ENCODE data around the gene ABCA6.
"Not testable (repeated sequence)": the region's sequence is repeated elsewhere in the genome, so short reads cannot be mapped to it uniquely, and the experiment has no call there.

Gene ABCA6, protein sequence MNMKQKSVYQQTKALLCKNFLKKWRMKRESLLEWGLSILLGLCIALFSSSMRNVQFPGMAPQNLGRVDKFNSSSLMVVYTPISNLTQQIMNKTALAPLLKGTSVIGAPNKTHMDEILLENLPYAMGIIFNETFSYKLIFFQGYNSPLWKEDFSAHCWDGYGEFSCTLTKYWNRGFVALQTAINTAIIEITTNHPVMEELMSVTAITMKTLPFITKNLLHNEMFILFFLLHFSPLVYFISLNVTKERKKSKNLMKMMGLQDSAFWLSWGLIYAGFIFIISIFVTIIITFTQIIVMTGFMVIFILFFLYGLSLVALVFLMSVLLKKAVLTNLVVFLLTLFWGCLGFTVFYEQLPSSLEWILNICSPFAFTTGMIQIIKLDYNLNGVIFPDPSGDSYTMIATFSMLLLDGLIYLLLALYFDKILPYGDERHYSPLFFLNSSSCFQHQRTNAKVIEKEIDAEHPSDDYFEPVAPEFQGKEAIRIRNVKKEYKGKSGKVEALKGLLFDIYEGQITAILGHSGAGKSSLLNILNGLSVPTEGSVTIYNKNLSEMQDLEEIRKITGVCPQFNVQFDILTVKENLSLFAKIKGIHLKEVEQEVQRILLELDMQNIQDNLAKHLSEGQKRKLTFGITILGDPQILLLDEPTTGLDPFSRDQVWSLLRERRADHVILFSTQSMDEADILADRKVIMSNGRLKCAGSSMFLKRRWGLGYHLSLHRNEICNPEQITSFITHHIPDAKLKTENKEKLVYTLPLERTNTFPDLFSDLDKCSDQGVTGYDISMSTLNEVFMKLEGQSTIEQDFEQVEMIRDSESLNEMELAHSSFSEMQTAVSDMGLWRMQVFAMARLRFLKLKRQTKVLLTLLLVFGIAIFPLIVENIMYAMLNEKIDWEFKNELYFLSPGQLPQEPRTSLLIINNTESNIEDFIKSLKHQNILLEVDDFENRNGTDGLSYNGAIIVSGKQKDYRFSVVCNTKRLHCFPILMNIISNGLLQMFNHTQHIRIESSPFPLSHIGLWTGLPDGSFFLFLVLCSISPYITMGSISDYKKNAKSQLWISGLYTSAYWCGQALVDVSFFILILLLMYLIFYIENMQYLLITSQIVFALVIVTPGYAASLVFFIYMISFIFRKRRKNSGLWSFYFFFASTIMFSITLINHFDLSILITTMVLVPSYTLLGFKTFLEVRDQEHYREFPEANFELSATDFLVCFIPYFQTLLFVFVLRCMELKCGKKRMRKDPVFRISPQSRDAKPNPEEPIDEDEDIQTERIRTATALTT (N-terminal part only)

DNA sequence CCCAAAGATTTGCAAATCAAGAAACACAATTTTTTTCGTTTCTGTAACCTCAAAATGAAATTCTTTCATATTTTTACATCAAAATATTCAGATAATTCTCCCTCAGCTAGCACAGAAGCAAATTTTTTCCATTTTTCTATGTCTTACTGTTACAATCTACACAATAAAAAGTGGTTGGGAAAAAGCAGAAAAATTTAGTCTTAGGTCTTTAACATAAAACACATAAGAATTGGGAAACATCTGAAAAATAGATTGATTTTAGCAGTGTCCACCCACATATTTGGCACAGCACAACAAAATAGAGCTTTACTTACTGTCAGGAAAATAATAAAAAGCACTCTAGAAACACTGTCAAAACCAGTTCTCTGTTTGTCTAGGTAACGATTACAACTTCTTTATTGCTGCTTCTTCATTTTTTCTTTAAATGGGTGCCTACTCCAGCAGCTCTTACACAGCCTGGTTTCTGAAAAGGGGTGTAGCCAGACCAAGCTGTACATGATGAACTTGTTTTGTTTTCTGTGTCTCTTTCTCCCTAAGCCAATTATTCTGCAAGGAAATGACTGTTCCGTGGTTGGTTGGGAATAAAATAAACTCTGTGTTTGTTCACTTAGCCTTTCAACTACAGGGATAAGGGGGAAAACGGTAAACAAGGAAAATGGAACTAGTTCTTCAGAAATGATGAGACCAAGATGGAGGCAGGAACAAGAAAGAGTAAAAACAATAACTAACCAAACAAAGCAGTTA, at the start of gene ABCA6:
Gene ABCA6 (minus strand): TSS at position 465 of the 744 bp plus-strand sequence. CDS start 1,192 bp downstream, outside the sequence.
- no peak for DNase-seq
- intact Hi-C loops (cut with DNase I), result no loop called here

DNA sequence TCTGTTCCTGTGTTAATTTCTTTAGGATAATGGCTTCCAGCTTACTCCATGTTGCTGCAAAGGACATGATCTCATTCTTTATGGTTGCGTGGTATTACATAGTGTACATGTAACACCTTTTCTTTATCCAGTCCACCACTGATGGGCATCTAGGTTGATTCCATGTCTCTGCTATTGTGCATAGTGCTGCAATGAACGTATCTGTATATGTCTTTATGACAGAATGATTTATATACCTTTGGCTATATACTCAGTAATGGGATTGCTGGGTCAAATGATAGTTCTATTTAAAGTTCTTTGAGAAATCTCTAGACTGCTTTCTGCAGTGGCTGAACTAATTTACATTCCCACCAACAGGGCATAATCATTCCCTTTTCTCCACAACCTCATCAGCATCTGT, 47.1 kb upstream of the ABCA6 start:
- intact Hi-C loops (cut with DNase I), result no loop called here
- no peak for DNase-seq

DNA sequence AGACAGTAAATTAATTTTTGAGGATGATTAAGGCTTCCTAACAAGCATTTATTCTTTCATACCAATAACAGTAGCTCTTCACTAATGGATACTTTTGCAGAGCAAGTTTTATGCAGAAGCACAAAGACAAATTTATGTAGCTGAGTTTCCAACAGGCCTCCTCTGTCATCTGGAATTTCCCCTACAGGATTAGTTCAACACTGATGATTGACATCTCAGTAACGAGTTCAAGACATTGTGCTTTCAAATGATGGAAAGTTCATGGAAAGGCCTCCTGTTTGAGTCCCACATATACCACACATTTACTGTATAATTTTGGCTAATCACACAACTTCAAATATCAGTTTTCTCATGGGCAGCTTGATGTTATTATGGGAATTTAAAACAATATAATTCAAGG, 46.4 kb upstream of the ABCA6 start:
- intact Hi-C loops (cut with DNase I), result no loop called here

DNA sequence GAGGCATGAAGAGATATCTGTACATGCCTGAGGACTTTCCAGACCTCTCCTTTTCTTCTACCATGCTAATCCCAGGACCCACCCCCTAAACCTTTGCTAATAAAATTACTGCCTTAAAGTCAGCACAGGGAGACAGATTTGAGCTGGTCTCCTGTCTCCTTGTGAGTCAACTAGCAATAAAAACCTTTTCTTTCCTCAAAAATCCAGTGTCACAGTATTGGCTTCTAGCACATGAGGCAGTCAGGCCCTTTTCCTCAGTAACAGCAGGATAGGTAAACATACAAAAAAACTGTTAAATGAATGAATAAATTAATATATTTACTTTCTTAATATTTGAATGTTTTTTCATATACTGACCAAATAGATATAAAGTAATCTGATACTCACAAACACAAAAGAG, 45.6 kb upstream of the ABCA6 start:
- no peak for DNase-seq
- intact Hi-C loops (cut with DNase I), result no loop called here

More for the DNA sequence above, 46.4 kb upstream of the ABCA6 start:
- no peak for DNase-seq

DNA sequence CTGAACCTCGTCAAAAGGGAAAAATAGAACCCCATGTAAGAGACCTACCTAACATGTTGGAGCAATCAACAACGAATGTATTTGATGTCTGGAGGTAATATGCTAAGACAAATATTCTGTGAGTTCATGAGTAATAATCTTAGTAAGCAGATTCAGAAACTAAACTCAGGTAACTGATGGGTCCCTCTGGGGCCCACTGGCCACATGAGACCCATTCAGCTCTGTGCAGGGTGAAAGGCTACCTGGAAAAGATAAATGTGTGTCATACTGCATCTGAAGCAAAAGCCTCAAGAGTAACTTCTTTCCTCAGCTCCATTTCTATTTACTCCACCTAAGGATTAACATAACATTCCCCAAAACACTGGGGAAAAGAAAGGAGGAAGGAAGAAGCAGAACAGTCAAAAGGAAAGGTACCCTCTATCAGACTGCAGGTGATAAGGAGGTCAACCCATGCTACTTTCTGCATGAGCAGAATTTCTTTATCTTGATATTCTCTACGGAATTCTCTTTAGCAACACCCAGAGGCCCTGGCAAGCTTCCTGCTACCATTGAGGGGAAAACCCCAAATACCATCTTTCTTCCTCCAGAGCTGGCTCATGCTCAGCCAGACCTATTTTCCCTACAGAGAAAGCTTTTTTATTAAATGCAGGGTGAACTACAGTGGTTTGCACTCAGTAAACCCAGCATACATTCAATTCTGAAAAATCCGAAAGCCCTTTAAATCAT, 37.7 kb upstream of the ABCA6 start:
- no peak for DNase-seq
- intact Hi-C loops (cut with DNase I), result no loop called here

DNA sequence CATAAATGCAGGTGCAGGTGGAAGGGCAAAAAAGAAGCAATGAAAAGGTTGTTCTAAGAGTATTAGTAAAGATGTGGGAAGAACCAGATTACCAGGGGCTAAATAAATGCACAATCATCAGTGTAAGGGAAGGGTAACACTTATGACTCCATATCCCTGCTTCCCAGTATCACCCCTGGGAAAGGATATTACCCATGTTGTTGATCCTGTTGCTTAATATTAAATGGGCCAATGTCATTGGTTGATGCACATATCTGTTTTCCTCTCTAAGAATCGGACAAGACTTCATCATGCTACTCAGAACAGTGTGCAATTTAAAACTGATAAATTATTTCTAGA, 34.7 kb upstream of the ABCA6 start:
- intact Hi-C loops (cut with DNase I), result no loop called here
- DNase-seq, result no peak

DNA sequence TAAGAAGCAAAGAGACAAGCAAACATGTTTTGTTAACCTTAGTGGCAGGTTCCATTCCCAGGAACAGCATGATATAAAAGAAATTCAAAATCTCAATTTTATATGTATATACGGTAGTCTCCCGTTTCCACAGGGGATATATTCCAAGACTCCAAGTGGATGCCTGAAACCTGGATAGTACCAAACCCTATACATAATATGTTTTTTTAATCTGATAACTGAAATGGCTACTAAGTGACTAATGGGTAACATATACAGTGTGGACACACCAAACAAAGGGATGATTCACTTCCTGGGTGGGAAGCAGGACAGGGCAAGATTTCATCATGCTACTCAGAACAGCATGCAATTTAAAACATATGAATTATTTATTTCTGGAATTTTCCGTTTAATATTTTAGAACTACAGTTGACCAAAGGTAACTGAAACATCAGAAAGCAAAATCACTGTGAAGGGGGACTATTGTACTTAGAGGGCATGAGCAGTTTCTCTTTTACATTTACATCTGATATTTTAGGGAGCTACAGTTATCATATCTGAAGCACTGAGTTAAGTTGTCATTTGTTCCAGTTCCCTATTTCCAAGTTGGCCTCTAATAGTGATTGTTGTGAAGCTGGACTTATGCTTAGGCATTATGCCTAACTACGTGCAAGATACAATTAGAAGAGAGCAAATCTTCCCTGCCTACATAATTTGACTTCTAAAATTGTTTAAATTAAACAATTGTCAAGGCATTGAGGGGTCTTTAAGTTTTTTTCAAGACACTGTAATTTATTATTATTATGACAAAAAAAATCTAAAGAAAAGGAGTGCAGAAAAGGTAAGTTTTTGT, 34.1 kb upstream of the ABCA6 start:
- intact Hi-C loops (cut with DNase I), result no loop called here
- no peak for DNase-seq

DNA sequence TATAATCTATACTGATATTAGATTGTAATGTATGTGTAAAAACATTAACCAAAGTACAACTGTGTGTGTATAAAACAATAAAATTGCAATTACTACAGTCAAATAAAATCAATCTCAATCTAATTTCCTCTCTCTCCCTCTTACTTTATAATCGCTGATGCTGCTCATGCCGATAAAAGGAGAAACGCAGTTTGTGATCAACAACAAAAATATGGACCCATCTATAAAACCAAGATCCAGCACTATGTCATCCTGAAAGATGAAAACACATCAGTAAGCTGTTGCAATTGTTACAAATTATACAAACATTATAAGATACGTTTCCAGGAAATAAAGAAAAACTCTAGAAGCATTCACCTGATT, 33.5 kb upstream of the ABCA6 start:
- intact Hi-C loops (cut with DNase I), result no loop called here
- no peak for DNase-seq

DNA sequence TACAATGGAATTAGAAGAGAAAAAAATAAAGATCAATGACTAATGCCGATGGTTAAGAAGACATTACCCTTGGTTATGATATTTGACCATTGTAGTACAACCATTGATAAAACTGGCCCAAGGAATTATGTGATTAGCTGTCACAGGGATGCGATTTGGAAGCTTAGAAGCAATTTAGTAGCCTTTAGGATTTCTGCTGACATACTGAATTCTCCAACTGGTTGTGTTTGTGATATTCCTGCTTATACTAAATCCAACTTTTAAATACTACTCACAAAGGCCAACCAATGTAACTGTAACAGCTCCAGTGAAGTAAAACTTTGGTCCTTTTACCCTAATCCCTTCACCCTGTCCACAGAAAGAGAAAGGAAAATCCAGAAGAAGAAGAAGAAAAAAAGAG, 31.4 kb upstream of the ABCA6 start:
- intact Hi-C loops (cut with DNase I), result no loop called here

DNA sequence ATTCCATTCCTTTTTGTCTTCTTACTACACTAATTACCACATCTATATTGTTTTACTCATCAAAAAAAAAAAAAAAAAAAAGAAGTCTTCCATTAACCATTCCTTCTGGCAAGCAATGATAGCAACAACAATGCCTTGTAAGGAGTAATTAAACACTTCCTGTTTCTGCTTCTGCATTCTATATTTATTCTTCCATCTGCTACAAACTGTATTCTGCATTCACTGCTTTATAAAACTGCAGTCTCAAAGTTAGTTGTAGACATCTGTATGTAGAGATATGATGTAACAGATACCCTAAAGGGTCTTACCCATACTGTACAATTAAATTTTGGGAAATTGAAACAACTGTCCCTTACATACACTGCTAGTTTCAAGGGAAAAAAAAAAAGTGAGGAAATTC, 28.7 kb upstream of the ABCA6 start:
- intact Hi-C loops (cut with DNase I), result no loop called here
- DNase-seq, result no peak

More for the DNA sequence above, 31.4 kb upstream of the ABCA6 start:
- no peak for DNase-seq

DNA sequence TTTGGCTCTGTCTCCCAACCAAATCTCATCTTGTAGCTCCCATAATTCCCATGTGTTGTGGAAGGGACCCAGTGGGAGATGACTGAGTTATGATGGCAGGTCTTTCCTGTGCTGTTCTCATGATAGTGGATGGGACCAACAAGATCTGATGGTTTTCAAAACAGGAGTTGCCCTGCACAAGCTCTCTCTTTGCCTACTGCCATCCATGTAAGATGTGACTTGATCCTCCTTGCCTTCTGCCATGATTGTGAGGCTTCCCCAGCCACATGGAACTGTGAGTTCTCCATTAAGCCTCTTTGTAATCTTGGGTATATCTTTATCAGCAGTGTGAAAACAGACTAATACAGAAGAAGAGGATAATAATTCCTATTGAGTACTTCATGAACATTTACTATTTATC, 26.9 kb upstream of the ABCA6 start:
- intact Hi-C loops (cut with DNase I); DNase-seq: not testable (repeated sequence)

DNA sequence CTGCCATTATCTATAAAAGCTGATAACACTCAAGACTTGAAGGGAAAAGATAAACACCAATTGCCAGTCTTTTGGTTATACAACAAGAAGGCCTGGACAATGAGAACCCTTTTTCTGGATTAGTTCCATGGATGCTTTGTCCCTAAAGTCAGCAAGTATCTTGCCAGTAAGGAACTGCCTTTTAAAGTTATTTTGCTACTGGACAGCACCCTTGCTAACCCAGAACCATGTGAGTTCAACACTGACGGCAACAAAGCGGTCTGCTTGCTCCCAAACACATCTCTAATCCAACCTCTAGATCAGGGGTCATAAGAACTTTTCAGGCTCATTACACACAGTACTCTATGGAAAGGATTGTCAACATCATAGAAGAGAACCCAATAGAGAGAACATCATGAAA, 25.3 kb upstream of the ABCA6 start:
- no peak for DNase-seq
- intact Hi-C loops (cut with DNase I), result no loop called here

DNA sequence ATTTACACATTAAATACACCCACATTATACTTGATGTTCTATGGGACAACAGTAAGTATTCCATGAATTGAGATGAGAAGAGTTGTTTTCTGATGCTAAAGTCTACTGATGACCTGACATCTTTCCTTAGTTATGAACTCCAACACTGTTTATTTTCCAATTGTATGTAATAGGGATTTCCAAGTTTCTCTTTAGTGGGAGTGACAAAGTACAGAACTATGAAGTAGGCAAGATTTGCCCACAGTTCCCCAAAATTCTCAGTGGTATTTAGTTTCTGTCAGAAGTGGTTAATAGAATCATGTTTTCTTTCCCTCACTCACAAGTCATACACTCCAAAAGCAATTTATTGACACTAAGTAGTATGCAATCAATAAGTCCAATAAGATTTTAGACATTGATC, 22.5 kb upstream of the ABCA6 start:
- intact Hi-C loops (cut with DNase I), result no loop called here

DNA sequence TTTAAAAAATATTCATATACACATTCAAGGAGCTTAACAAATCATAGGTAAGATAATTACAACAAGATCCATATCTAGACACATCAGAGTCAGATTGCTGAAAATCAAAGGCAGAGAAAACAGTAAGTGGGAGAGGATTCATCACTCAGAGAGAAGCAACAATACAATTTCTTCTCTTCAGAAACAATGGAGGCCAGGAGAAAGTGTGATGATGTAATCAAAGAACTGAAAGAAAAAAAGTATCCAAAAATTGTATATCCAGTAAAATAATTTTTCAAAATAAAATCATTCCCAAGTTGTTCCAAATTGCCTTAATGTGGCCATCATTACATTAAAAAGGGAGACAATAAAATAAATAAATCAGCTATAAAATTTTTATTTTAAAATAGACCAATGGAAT, 17.7 kb upstream of the ABCA6 start:
- intact Hi-C loops (cut with DNase I), result no loop called here
- DNase-seq, result no peak

More for the DNA sequence above, 22.5 kb upstream of the ABCA6 start:
- no peak for DNase-seq

DNA sequence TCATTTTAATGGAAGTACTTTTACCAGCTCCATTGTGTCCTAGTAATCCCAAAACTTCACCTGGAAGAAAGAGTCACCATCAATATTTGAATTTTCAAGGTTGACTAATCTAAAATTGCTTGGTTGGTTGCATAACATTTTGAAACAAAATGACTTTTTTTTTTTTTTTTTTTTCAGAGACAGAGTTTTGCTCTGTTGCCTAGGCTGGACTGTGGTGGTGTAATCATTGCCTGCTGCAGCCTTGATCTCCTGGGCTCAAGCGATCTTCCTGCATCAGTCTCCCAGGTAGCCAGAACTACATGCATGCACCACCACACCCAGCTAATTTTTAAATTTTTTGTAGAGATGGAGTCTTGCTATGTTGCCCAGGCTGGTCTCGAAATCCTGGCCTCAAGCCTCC, 12.6 kb upstream of the ABCA6 start:
- DNase-seq, result no peak
- intact Hi-C loops (cut with DNase I), result no loop called here

DNA sequence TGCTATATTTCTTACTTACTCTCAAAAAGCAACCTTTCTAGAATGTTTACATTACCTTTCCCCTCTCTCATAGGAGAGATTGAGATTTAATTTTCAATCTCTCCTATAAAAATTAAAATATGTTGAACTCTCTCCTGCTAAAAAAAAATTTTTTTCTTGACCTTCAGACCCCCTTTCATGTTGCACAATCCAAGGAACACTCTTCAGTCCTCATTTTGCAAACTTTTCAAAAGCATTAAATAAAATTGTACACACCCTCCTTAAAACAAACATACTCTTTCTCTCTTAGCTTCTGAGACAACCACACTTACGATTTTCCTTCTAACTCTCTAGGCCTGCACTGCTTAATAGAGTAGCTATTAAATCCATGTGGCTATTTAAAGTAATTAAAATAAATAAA, 8.6 kb upstream of the ABCA6 start:
- intact Hi-C loops (cut with DNase I), result no loop called here
- DNase-seq, result no peak

DNA sequence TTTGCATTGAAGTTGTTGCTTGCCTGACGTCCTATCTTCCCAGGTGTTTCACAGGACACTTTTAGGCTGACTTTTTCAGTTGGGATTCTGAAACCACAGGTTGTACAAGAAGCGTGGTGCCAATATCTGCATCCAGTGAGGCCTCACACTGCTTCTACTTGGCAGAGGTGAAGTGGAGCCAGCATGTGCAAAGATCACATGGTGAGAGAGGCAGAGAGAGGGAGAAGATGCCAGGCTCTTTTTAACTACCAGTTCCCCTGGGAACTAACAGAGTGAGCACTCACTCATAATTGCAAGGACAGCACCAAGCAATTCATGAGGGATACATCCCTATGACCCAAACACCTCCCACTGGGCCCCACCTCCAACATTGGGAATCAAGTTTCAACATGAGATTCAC, 5.8 kb upstream of the ABCA6 start:
- intact Hi-C loops (cut with DNase I), result no loop called here
- DNase-seq, result no peak

DNA sequence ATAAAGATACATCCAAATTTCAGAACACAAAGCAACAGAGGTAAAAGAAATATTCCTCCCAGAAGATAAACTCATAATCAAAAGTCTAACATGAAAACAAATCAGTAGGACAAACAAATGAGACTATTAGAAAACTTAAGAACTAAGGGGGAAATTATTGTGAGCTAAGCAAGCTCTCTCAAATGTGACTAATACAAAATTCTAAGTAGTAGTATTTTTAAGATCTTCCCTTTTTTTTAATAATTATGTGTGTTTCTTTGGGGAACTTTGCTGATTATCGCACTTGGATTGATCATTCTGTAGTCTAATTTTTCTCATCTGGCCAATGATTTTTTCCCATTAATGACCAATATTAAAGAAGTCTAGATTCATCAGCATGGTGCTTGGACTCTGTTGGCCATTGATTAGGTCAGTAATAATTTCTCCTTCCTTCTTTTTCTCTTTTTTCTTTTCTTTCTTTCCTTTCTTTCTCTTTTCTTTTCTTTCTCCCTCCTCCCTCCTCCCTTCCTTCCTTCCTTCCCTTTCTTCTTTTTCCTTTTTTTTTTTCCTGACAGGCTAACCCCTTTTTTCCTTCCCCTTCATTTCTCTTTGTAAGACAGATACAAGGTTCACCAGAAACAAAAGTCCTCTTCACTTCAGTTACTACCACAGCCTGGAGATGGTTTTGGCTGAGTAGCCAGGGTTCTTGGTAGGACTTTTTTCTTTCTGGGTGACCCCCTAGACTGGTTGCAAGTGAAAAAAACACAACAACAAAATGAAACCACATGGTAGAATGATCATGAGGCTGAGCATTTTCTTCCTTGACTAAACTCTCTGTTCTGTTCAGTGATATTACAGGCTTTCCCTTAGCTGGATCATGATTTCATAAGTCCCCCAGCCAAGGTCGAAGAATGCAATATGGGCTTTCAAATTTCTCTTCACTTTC, 2.9 kb upstream of the ABCA6 start:
- intact Hi-C loops (cut with DNase I), result no loop called here
- no peak for DNase-seq

All from posterior cingulate gyrus (tissue), 11 donors.